Loucy (cell line): ENCODE measurements around the gene MYO18B.

Source experiments
- EZH2phosphoT487 ChIP-seq: fragments of 200-600 bp; IDR thresholded peaks from 2 replicates; pipeline ENCODE4 v1.6.1; 2018; ENCODE audit warnings: antibody characterized with exemption, mild to moderate bottlenecking, moderate library complexity, borderline replicate concordance
- TF ChIP-seq, protein P1 (sequence below): fragments of 200-600 bp; sonication (generic); conservative IDR thresholded peaks from 2 replicates; pipeline ENCODE4 v1.5.1; 2014; ENCODE audit warnings: mild to moderate bottlenecking, antibody characterized with exemption, low read length

- TF ChIP-seq, protein P1, sequence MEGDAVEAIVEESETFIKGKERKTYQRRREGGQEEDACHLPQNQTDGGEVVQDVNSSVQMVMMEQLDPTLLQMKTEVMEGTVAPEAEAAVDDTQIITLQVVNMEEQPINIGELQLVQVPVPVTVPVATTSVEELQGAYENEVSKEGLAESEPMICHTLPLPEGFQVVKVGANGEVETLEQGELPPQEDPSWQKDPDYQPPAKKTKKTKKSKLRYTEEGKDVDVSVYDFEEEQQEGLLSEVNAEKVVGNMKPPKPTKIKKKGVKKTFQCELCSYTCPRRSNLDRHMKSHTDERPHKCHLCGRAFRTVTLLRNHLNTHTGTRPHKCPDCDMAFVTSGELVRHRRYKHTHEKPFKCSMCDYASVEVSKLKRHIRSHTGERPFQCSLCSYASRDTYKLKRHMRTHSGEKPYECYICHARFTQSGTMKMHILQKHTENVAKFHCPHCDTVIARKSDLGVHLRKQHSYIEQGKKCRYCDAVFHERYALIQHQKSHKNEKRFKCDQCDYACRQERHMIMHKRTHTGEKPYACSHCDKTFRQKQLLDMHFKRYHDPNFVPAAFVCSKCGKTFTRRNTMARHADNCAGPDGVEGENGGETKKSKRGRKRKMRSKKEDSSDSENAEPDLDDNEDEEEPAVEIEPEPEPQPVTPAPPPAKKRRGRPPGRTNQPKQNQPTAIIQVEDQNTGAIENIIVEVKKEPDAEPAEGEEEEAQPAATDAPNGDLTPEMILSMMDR, result no peak
- no peak for TF ChIP-seq EZH2phosphoT487
These were observed 27.9 kb upstream of the MYO18B start for GRCh38 chr22:25714070-25714469.
